ENCODE results near the gene STXBP6. TPM values are rescaled to one million over a fixed set of nuclear protein-coding genes. Genes with fewer than 3 reads are reported as not detected.
"Not testable (repeated sequence)": the region's sequence is repeated elsewhere in the genome, so short reads cannot be mapped to it uniquely, and the experiment has no call there.

Gene STXBP6
- total RNA-seq, 8 experiments from 2014 or later = 1.0 to 13.2 (median 4.4) TPM

DNA sequence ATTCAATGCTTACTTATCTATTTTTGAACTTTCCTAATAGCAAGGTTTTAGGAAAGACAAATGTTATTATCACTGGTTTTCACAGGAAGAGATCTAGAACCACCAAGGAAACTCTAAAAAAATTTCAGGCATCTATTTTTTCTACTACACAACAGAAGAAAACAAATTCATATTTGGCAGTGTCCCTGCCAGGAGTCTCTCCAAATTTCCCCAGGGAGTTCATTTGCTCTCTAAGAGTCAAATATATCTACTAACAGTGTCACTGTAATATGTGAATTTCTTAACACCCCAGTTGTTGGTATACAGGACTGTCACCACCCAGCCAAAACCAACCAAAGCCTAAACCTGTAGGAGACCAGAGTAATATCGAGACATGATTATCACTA, 83.4 kb downstream of the STXBP6 start:
- H3K4me3 ChIP-seq = no peak overlapping the region
- ATAC-seq (replicated peaks in 6 of 8) = no peak
- in situ Hi-C loops (cut with MboI; ENCODE audit: low pct_unique_long_range_greater_than_20kb in 2 of 9, low sequenced_read_pairs in 9 of 9, unreplicated experiment in 9 of 9) = no loop called here
- no peak overlapping the region for H3K27ac ChIP-seq
- H3K4me1 ChIP-seq (replicated peaks in 1 of 2) = no peaks in the 10 kb centered on the region
- WGBS, 10 experiments = 40 to 100% (median 86%) methylated on average over 1 of the region's 1 CpG; no CpG with 5 or more reads in 5 of the 10 experiments

DNA sequence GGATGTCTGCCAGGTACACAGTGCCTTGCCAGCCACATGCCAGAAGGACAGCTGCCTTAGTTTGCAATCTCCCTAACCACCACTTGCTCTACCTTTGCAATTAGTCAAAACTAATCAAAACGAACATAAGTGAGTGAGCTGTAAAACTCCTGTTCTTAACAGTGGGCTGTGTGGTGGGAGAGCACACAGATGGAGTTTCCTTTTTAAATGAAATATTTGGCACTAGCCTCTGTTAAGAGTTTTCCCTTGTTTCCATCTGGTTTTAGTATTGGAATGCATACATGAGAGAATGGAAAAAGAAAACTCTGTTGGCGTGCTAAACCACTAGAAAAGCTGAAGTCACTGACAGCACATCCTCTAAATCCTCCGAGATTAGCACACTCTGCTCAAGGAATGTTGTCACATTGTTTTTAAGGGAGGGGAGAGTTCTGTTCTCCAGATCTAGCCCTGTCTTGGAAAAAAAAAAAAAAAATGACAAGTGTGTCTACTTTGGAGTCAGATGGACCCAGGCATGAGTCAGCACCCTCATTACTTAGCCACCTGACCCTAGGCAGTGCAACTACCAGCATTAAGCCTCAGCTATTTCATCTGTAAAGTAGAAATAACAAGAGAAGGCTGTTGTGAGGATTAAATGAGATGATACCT, 83.9 kb downstream of the STXBP6 start:
- ATAC-seq (replicated peaks in 6 of 8) = peak; percentile 71 to 97 (median 90)
- no peak overlapping the region for H3K4me3 ChIP-seq
- WGBS, 10 experiments = 0 to 82% (median 41%) methylated on average over 2 to 3 of the region's 3 CpGs; no CpG with 5 or more reads in 4 of the 10 experiments
- no peaks in the 10 kb centered on the region for H3K4me1 ChIP-seq (replicated peaks in 1 of 2)
- H3K27ac ChIP-seq = no peak overlapping the region
- in situ Hi-C loops (cut with MboI; ENCODE audit: low pct_unique_long_range_greater_than_20kb in 2 of 9, low sequenced_read_pairs in 9 of 9, unreplicated experiment in 9 of 9) = no loop called here

DNA sequence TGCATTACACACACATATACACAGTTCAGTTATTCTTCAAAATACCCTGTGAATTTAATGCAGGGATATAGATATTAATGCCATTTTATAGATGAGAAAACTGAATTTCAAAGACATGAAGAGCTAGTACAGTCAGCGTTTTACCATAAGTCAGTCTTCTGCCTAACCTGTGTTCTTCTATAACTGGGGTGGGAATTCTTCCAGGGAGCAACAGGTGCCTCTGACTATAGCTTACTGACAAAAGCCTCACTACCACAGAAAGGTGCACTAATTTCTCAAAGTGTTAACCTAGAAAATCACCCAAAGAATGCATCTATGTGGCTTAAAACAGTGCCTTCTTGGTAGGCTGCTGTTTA, 84.4 kb downstream of the STXBP6 start:
- 0 to 100% (median 100%) methylated on average over 1 of the region's 1 CpG; no CpG with 5 or more reads in 5 of the 10 experiments for WGBS, 10 experiments
- in situ Hi-C loops (cut with MboI; ENCODE audit: low pct_unique_long_range_greater_than_20kb in 2 of 9, low sequenced_read_pairs in 9 of 9, unreplicated experiment in 9 of 9) = no loop called here
- H3K4me3 ChIP-seq = no peak overlapping the region

DNA sequence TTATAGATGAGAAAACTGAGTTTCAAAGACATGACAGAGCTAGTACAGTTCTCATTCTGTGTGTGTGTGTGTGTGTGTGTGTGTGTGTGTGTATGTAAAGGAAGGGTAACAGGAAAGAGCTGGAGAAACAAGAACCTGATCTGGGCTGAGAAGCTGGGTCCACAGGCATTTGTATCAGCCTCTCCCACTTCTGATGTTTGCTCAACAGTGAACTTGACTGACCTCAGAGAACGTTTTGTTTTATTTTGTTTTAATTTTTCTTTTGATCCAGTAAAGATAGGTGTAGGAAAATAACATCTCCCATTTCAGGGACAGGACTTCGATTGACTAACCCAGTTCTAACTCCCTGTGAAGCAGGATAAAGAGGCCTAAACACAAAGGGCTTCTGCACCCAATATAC, 85.4 kb downstream of the STXBP6 start:
- no peak overlapping the region for H3K27ac ChIP-seq
- 0 to 88% (median 57%) methylated on average over 1 to 2 of the region's 2 CpGs; no CpG with 5 or more reads in 1 of the 10 experiments for WGBS, 10 experiments
- ATAC-seq (replicated peaks in 6 of 8) = no peak
- no peak overlapping the region for H3K4me3 ChIP-seq
- no peaks in the 10 kb centered on the region for H3K4me1 ChIP-seq (replicated peaks in 1 of 2)
- in situ Hi-C loops (cut with MboI; ENCODE audit: low pct_unique_long_range_greater_than_20kb in 2 of 9, low sequenced_read_pairs in 9 of 9, unreplicated experiment in 9 of 9) = no loop called here

More for the DNA sequence above, 84.4 kb downstream of the STXBP6 start:
- ATAC-seq (replicated peaks in 6 of 8) = no peak
- H3K4me1 ChIP-seq (replicated peaks in 1 of 2) = no peaks in the 10 kb centered on the region
- no peak overlapping the region for H3K27ac ChIP-seq

DNA sequence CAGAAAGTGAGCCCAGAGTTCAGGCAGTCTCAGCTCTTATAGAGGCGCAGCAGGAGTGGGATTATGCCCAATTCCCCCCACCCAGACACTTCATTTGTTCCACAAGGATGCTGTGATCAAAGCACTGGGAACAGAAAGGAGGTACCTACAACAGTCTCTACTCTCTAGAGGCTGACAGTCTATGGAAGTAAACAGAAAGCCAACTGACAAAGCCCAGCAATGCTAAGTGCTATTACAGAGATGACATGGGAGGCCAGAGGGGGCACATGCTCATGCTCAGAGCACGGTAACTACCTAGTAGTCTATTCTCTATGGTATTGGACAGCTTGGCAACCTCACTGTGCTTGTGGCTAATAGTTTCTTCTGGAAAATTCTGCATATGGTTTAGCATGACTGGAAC, 85.9 kb downstream of the STXBP6 start:
- in situ Hi-C loops (cut with MboI; ENCODE audit: low pct_unique_long_range_greater_than_20kb in 2 of 9, low sequenced_read_pairs in 9 of 9, unreplicated experiment in 9 of 9) = no loop called here
- Histone ChIP-seq H3K4me3 (no peak overlapping the region), H3K27ac (no peak overlapping the region), H3K4me1 (replicated peaks in 1 of 2) (no peaks in the 10 kb centered on the region)
- WGBS, 10 experiments = 33 to 100% (median 97%) methylated on average over 1 to 2 of the region's 2 CpGs; no CpG with 5 or more reads in 4 of the 10 experiments
- ATAC-seq (replicated peaks in 6 of 8) = peak in 1 of 8 experiments; percentile 41

DNA sequence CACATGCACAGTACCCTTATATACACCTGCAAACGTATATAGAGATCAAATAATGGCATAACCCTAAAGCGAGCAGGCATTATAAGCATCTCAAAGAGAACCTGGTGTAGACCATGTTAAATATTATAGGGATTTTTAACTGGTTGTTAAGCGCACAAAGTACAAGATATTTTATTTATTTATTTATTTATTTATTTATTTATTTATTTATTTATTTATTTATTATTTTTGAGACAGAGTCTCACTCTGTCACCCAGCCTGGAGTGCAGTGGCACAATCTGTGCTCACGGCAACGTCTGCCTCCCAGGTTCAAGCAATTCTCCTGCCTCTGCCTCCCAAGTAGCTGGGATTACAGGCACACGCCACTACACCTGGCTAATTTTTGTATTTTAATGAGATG, 87.8 kb downstream of the STXBP6 start:
- 39 to 100% (median 88%) methylated on average over 1 to 6 of the region's 6 CpGs; no CpG with 5 or more reads in 2 of the 10 experiments for WGBS, 10 experiments
- H3K4me3 ChIP-seq; in situ Hi-C loops (cut with MboI; ENCODE audit: low pct_unique_long_range_greater_than_20kb in 2 of 9, low sequenced_read_pairs in 9 of 9, unreplicated experiment in 9 of 9); H3K4me1 ChIP-seq (replicated peaks in 1 of 2); H3K27ac ChIP-seq; ATAC-seq (replicated peaks in 6 of 8): not testable (repeated sequence)

DNA sequence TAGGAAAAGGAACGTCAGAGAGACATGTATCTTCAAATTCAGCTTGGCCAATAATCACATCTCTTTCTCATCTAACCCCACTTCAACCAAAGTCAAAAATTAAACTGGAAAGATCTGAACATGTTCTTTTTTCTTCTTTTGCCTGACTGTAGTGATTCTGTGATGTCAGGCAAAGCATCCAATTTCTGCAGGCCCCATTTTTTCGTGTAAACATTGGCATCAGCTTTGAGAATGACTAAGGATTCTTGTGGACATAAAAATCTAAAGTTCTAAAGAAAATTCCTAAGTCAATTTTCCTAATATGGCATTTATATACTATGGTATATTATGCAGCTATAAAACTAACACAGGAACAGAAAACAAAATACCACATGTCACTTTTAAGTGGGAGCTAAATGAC, 89.1 kb downstream of the STXBP6 start:
- no peak overlapping the region for H3K4me3 ChIP-seq
- no peaks in the 10 kb centered on the region for H3K4me1 ChIP-seq (replicated peaks in 1 of 2)
- ATAC-seq (replicated peaks in 6 of 8) = no peak
- in situ Hi-C loops (cut with MboI; ENCODE audit: low pct_unique_long_range_greater_than_20kb in 2 of 9, low sequenced_read_pairs in 9 of 9, unreplicated experiment in 9 of 9) = no loop called here
- H3K27ac ChIP-seq = no peak overlapping the region
- WGBS, 10 experiments = 0 to 94% (median 39%) methylated on average over 1 to 2 of the region's 2 CpGs; no CpG with 5 or more reads in 1 of the 10 experiments

DNA sequence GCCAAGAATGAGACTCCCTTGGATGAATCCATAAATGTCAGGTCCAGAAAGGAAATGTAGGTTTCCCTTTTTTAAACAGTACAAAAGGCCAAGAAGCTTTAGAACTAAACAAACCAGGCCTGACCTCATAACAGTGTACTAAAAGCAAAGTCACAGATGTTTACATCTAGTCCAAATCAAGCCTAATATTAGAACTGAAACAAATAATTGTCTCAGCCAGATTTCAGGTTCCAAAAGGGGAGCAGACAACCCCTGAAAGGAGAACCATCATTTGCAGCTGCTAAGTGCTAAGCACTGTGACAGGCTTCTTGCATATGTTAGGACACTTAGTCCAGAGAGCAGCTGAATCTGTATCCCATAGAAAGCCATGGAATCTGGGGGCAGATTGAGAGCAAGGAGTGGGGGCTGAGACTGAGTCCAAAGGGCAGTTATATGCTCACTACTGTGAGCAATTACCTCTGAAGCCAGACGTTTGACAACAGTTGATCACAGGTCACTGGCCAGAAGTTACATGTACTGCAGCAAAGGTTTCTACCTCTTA, 90.1 kb downstream of the STXBP6 start:
- WGBS, 10 experiments = 33 to 80% (median 43%) methylated on average over 1 of the region's 1 CpG; no CpG with 5 or more reads in 7 of the 10 experiments
- no peak overlapping the region for H3K4me3 ChIP-seq

DNA sequence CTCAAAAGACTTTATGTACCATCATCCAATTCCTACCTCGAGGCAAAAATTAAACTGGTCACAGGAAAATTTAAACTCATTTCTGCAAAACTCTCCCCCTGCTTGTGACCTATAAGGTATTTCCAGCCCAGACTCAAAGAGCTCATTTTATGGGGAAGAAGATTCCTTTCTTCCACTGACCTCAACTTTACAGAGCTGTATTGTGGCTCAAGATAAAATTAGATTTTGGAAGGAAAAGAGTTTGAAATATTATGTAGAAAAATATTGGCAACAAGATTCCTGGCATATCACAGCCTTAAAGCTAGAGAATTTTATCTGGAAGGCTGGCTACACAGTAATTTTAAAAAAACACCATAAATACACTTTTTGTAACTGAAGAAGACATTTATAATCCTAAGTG, 91.7 kb downstream of the STXBP6 start:
- H3K4me3 ChIP-seq = no peak overlapping the region
- peaks cover 0 to 5% of the 10 kb centered on the region in 2 donors for H3K4me1 ChIP-seq (replicated peaks in 1 of 2)
- ATAC-seq (replicated peaks in 6 of 8) = no peak
- no peak overlapping the region for H3K27ac ChIP-seq
- 8 to 60% (median 33%) methylated on average over 1 of the region's 1 CpG; no CpG with 5 or more reads in 6 of the 10 experiments for WGBS, 10 experiments
- in situ Hi-C loops (cut with MboI; ENCODE audit: low pct_unique_long_range_greater_than_20kb in 2 of 9, low sequenced_read_pairs in 9 of 9, unreplicated experiment in 9 of 9) = no loop called here

More for the DNA sequence above, 90.1 kb downstream of the STXBP6 start:
- Histone ChIP-seq H3K27ac (no peak overlapping the region), H3K4me1 (replicated peaks in 1 of 2) (no peaks in the 10 kb centered on the region)
- no peak for ATAC-seq (replicated peaks in 6 of 8)
- in situ Hi-C loops (cut with MboI; ENCODE audit: low pct_unique_long_range_greater_than_20kb in 2 of 9, low sequenced_read_pairs in 9 of 9, unreplicated experiment in 9 of 9) = no loop called here

DNA sequence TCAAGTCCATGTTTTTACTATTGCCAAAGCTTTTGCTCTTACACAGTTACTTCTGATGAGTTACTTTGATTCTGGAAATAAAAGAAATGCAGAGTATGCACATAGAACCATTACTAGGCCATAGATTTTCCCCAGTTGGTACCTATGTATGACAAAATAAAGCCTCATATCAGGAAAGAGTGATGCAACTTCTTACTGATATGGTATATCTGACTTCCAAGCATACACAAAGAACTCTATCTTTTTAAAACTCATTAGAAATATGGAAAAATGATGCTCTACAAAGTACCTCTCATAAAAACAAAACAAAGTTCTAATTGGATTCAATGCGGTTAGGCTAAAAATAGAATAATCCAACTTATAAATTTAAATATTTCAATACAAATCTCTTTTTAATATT, 92.1 kb downstream of the STXBP6 start:
- in situ Hi-C loops (cut with MboI; ENCODE audit: low pct_unique_long_range_greater_than_20kb in 2 of 9, low sequenced_read_pairs in 9 of 9, unreplicated experiment in 9 of 9) = no loop called here
- Histone ChIP-seq H3K27ac (no peak overlapping the region), H3K4me1 (replicated peaks in 1 of 2) (peaks cover 0 to 5% of the 10 kb centered on the region in 2 donors), H3K4me3 (no peak overlapping the region)
- WGBS, 10 experiments = 20 to 100% (median 88%) methylated on average over 1 of the region's 1 CpG; no CpG with 5 or more reads in 3 of the 10 experiments
- ATAC-seq (replicated peaks in 6 of 8) = peak in 1 of 8 experiments; percentile 59

DNA sequence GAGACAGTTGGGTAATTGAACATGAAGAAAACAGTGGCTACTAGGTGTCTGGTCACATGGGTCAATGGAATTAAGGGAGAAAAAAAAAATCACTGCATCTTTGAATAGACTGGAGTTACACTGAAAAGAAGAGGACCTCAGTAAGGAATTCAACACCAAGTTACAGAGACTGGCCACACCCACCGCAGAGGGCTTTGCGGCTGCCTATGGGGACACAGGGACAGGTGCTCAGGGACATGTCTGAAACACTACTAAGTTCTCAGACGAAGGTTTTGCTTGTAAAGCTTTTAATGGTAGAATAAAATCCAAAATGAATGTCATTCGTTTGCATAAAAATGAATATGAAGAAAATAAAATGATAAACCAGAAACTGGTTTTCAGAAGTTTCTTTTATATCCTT, 93.8 kb downstream of the STXBP6 start:
- in situ Hi-C loops (cut with MboI; ENCODE audit: low pct_unique_long_range_greater_than_20kb in 2 of 9, low sequenced_read_pairs in 9 of 9, unreplicated experiment in 9 of 9) = no loop called here
- Histone ChIP-seq H3K27ac (no peak overlapping the region), H3K4me3 (no peak overlapping the region), H3K4me1 (replicated peaks in 1 of 2) (peaks cover 0 to 5% of the 10 kb centered on the region in 2 donors)
- 47 to 91% (median 79%) methylated on average over 1 to 4 of the region's 4 CpGs for WGBS, 10 experiments
- no peak for ATAC-seq (replicated peaks in 6 of 8)

DNA sequence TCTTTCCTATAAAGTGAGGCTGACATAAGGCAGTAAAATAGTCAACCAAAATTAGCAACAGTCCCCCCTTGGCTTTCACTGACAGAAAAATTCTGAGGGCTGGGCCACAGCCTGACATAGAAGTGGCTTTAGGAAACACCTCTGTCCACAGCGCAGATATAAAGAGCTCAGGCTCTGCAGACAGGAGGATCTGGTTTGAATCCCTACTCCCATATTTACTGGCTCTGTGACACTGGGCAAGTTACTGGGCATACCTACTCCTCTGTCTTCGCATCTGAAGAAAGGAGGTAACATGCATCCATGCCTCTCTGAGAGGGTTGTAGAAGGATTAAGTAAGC, 95.3 kb downstream of the STXBP6 start:
- 60 to 100% (median 93%) methylated on average over 1 of the region's 2 CpGs; no CpG with 5 or more reads in 6 of the 10 experiments for WGBS, 10 experiments
- H3K4me3 ChIP-seq = no peak overlapping the region
- no peak overlapping the region for H3K27ac ChIP-seq
- H3K4me1 ChIP-seq (replicated peaks in 1 of 2) = peaks cover 0 to 5% of the 10 kb centered on the region in 2 donors
- in situ Hi-C loops (cut with MboI; ENCODE audit: low pct_unique_long_range_greater_than_20kb in 2 of 9, low sequenced_read_pairs in 9 of 9, unreplicated experiment in 9 of 9) = no loop called here
- ATAC-seq (replicated peaks in 6 of 8) = peak in 1 of 8 experiments; percentile 4

DNA sequence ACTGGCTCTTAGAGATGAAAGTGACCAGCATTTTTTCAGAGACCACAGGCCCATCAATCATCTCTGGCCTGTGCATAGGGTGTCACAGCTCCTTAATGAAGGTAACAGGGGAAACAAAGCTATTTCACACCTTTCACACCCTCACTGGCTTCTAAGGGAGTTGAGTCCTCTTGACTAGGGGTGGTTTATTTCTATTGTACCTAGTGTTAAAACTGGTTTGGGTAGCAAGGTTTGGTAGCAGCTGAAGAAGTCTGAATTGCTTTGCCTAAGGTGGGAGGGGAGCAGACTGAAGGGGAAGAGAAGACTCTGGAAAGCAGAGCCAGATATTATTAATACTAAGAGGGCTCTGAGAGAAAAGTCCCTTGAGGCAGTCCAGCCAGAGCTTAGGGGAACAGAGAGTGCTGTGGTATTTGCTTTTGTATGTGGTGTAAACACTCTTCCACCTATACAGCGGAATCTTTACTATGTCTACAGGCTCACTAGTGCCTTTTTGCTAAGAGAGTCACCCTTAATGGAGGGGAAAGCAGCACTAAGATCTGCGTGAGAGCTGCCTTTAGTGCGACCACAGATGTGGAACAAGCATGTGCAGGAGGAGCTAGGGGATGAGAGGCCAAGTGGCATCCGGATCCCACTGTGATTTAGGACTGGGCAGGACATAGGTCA, 95.8 kb downstream of the STXBP6 start:
- H3K4me3 ChIP-seq = no peak overlapping the region
- ATAC-seq (replicated peaks in 6 of 8) = peak in 3 of 8 experiments; percentile 24 to 59 (median 24)
- H3K4me1 ChIP-seq (replicated peaks in 1 of 2) = peaks cover 0 to 5% of the 10 kb centered on the region in 2 donors
- no peak overlapping the region for H3K27ac ChIP-seq
- in situ Hi-C loops (cut with MboI; ENCODE audit: low pct_unique_long_range_greater_than_20kb in 2 of 9, low sequenced_read_pairs in 9 of 9, unreplicated experiment in 9 of 9) = no loop called here
- WGBS, 10 experiments = 40 to 100% (median 73%) methylated on average over 1 to 2 of the region's 4 CpGs; no CpG with 5 or more reads in 3 of the 10 experiments

Data from motor neuron (in vitro differentiated cells).